Stomach (tissue), 9 donors: Measurements from ENCODE around the gene MAGIX. TPM values are rescaled to one million over a fixed set of nuclear protein-coding genes. Genes with fewer than 3 reads are reported as not detected.

Experiments used
- DNase-seq, 2 donors: peaks; one replicate each; pipeline versions ENCODE4 v3.0.0 to v3.0.0-alpha.2; 2013 to 2019
- H3K27ac ChIP-seq, 5 donors: fragments of 200-600 bp in 4 of 5; sonication (generic) in 4 of 5; one replicate each; pipeline ENCODE4 v1.5.1; 2013 to 2019; ENCODE audit warnings: mild to moderate bottlenecking in 1 of 5, moderate library complexity in 1 of 5
- H3K27me3 ChIP-seq, 3 donors: fragments of 200-600 bp; sonication (generic); one replicate each; pipeline ENCODE4 v1.5.1; 2017 to 2019; ENCODE audit warnings: mixed run types in 1 of 3
- H3K36me3 ChIP-seq, 4 donors: fragments of 200-600 bp; sonication (generic); 1 replicate in 3 of 4; 2 replicates in 1 of 4; pipeline ENCODE4 v1.5.1; 2016 to 2019
- H3K4me1 ChIP-seq, 4 donors: fragments of 200-600 bp; sonication (generic); one replicate each; pipeline ENCODE4 v1.5.1; 2016 to 2019
- H3K4me3 ChIP-seq, 4 donors: fragments of 200-600 bp; sonication (generic) in 3 of 4; one replicate each; pipeline ENCODE4 v1.5.1; 2016 to 2019; ENCODE audit warnings: mild to moderate bottlenecking in 1 of 4
- H3K9me3 ChIP-seq, 4 donors: fragments of 200-600 bp; sonication (generic); one replicate each; pipeline ENCODE4 v1.5.1; 2016 to 2019
- EP300 ChIP-seq: sonication (generic); formaldehyde crosslinking; IDR thresholded peaks from one replicate; pipeline ENCODE4 v1.6.1; 2017; ENCODE audit warnings: antibody characterized with exemption
- POLR2A ChIP-seq, 4 donors: fragments of 450-650 bp; IDR thresholded peaks; one replicate each; pipeline ENCODE4 v1.6.1; 2016; ENCODE audit warnings: antibody characterized with exemption in 4 of 4, control low read depth in 2 of 4, mild to moderate bottlenecking in 1 of 4, moderate library complexity in 1 of 4
- POLR2AphosphoS5 ChIP-seq, 3 donors: sonication (generic); formaldehyde crosslinking; IDR thresholded peaks; one replicate each; pipeline ENCODE4 v1.6.1; 2016; ENCODE audit warnings: antibody characterized with exemption in 3 of 3
- WGBS, 5 donors: extraction: QIAGEN DNeasy Blood & Tissue Kit in 3 of 5; methylation state at CpG; one replicate each; pipeline versions ENCODE4 v1.1.5 to v1.1.7; 2013 to 2018; 5-methylcytosine and 5-hydroxymethylcytosine counted together
- intact Hi-C: fragments of 100-400 bp; cut with DNase I; formaldehyde crosslinking; loops from one replicate; pipeline ENCODE4 v1.15.1; 2023; ENCODE audit warnings: low total_unique reads
- polyA plus RNA-seq, 3 donors: library from polyadenylated mRNA; stranded (reverse); fragments of 200-250 nt; gene quantifications; one replicate each; pipeline ENCODE4 v1.2.3, GENCODE V29; 2013
- total RNA-seq, 5 donors: library from RNA; depleted of rRNA; stranded (reverse); fragments of >200 nt; gene quantifications; one replicate each; pipeline versions ENCODE4 v1.1.0 to v1.2.3, GENCODE V29; 2014 to 2016
- TF ChIP-seq, protein P1 (sequence below), 7 experiments: fragments of 450-650 bp in 4 of 7; fragments of 200-600 bp in 3 of 7; sonication (generic) in 3 of 7; IDR thresholded peaks; one replicate each; pipeline ENCODE4 v1.5.1; 2016 to 2019; ENCODE audit warnings: antibody characterized with exemption in 7 of 7, control low read depth in 2 of 7, mild to moderate bottlenecking in 1 of 7
- donor health status: healthy with polysubstance abuse.
- donor health status: Bipolar disorder and iron deficiency.
- donor health status: healthy.

MAGIX gene
- total and polyA plus RNA-seq, 8 donors, result 4.7 to 43.2 (median 25.2) TPM

DNA sequence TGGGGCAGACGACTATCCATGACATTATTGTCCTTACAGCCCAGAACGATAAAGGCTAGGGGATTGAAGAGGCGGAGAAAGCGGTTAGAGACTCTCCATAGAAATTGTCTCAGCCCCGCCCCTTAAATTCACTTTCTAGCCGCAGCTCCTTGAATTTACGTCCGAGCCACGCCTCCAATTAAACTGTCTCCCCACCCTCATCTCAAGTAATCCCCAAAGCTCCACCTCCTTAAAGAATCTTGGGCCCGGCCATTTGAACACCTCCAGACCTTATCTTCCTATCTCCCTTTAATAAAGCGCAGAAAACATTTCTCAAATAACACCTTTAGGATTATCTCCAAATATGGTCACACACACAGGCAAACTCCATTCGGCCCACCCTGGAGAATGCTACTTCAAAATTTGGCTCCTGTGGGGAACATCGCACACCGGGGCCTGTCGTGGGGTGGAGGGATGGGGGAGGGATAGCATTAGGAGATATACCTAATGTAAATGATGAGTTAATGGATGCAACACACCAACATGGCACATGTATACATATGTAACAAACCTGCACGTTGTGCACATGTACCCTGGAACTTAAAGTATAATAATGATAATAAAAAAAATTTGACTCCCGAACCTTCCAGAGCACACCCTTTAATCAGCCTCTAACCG lies 7.2 kb upstream of the MAGIX start:
- peak; percentile 55 to 87 for DNase-seq
- peak overlapping the region; percentile 74 to 95 (median 94) for H3K27ac ChIP-seq
- 3 to 42% (median 7%) methylated on average over 18 of the region's 18 CpGs for WGBS, 5 donors
- no peaks in the 10 kb centered on the region for H3K27me3 ChIP-seq
- intact Hi-C loops, result no loop called here
- no peak for TF ChIP-seq EP300
- TF ChIP-seq POLR2AphosphoS5 (IDR thresholded peaks at IDR 0.05), result no peak
- TF ChIP-seq POLR2A (IDR thresholded peaks at IDR 0.05), result no peak
- TF ChIP-seq, protein P1, sequence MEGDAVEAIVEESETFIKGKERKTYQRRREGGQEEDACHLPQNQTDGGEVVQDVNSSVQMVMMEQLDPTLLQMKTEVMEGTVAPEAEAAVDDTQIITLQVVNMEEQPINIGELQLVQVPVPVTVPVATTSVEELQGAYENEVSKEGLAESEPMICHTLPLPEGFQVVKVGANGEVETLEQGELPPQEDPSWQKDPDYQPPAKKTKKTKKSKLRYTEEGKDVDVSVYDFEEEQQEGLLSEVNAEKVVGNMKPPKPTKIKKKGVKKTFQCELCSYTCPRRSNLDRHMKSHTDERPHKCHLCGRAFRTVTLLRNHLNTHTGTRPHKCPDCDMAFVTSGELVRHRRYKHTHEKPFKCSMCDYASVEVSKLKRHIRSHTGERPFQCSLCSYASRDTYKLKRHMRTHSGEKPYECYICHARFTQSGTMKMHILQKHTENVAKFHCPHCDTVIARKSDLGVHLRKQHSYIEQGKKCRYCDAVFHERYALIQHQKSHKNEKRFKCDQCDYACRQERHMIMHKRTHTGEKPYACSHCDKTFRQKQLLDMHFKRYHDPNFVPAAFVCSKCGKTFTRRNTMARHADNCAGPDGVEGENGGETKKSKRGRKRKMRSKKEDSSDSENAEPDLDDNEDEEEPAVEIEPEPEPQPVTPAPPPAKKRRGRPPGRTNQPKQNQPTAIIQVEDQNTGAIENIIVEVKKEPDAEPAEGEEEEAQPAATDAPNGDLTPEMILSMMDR (IDR thresholded peaks at IDR 0.05), result no peak
- H3K9me3 ChIP-seq, result peaks cover 0 to 10% (median 0%) of the 10 kb centered on the region in 4 donors
- peaks cover 0 to 7% (median 3%) of the 10 kb centered on the region in 4 donors for H3K4me1 ChIP-seq
- H3K36me3 ChIP-seq, result no peaks in the 10 kb centered on the region
- peak overlapping the region; percentile 41 to 52 (median 43) for H3K4me3 ChIP-seq

DNA sequence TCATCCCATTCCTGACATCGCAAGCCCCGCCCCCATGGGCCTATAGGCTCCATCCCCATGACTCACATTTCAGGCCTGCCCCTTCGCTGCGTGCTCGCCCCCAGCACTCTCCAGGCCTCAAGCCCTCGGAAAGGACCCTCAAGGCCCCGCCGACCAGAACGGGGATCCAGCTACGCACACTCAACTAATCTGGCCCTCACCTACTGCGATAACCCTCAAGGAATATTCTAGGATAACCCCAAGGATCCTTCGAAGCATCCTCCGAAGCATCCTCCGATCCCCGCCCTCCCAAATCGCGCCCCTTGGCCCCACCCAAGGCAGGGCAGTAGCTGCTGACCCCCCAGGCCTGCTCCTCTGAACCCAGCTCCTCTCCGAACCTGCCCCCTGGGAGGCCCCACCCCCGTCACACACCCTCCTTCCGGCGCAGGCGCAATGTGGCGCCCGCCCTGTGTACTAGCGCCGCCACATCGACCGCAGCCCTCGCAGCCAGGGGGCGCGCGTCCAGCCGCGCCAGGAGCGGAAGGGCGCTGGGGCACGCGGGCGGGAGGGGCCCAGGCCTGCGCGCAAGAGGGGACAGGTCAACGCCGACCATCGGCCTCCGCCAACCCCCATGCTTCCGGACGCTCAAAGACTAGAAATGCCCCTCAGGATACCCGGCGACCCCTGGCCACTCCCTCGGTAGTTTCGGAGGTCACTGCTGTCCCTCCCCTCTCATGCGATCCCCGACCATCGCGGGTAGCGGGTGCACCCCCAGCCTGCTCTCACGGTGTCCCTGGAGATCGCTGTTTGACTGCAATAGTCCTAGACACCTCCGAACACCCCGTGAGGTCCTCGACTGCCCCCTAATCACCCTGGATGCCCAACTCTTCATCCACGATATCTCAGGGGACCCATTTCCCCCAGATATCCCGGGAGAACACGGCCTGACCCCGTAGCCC lies 6.4 kb upstream of the MAGIX start:
- intact Hi-C loops, result no loop called here
- WGBS, 5 donors, result 3 to 51% (median 12%) methylated on average over 13 to 65 of the region's 65 CpGs
- peak overlapping the region; percentile 74 to 95 (median 94) for H3K27ac ChIP-seq

GRCh38 chrX:49157194-49157593 lies 5.4 kb upstream of the MAGIX start:
- Histone ChIP-seq H3K36me3 (no peaks in the 10 kb centered on the region), H3K27ac (no peak overlapping the region), H3K9me3 (no peaks in the 10 kb centered on the region), H3K4me3 (no peak overlapping the region), H3K4me1 (peaks cover 0 to 7% (median 3%) of the 10 kb centered on the region in 4 donors), H3K27me3 (no peaks in the 10 kb centered on the region)
- no peak for DNase-seq
- TF ChIP-seq, protein P1 (IDR thresholded peaks at IDR 0.05), result no peak
- no peak for TF ChIP-seq POLR2A (IDR thresholded peaks at IDR 0.05)
- no peak for TF ChIP-seq POLR2AphosphoS5 (IDR thresholded peaks at IDR 0.05)
- no peak for TF ChIP-seq EP300
- intact Hi-C loops, result no loop called here
- WGBS, 5 donors, result 70 to 85% (median 77%) methylated on average over 8 to 24 of the region's 25 CpGs

More for the DNA sequence above, 6.4 kb upstream of the MAGIX start:
- Histone ChIP-seq H3K27me3 (no peaks in the 10 kb centered on the region), H3K4me3 (peak overlapping the region; percentile 41 to 52 (median 43)), H3K36me3 (no peaks in the 10 kb centered on the region), H3K4me1 (peaks cover 0 to 7% (median 3%) of the 10 kb centered on the region in 4 donors), H3K9me3 (peaks cover 0 to 7% (median 0%) of the 10 kb centered on the region in 4 donors)
- TF ChIP-seq, protein P1 (IDR thresholded peaks at IDR 0.05), result peak in 5 of 7 experiments; percentile 44 to 84 (median 64)
- TF ChIP-seq POLR2A (IDR thresholded peaks at IDR 0.05) (no peak), POLR2AphosphoS5 (IDR thresholded peaks at IDR 0.05) (peak; percentile 49 to 81 (median 78)), EP300 (no peak)
- peak; percentile 91 to 95 for DNase-seq

DNA sequence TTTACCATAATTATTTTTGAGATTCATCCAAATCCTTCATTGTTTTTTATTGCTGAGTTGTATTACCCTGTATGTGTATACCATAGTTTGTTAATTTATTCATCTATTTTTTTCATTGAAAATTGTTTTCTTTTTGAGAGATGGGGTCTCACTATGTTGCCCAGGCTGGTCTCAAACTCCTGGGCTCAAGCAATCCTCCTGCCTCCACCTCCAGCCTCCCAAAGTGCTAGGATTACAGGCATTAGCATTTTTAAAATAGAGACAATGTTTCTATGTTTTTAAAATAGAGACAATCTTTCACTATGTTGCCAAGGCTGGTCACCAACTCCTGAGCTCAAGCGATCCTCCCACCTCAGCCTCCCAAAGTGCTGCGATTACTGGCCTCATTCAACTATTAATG lies 1.6 kb upstream of the MAGIX start:
- Histone ChIP-seq H3K4me3 (no peak overlapping the region), H3K27me3 (no peaks in the 10 kb centered on the region), H3K27ac (no peak overlapping the region), H3K36me3 (no peaks in the 10 kb centered on the region), H3K9me3 (no peaks in the 10 kb centered on the region), H3K4me1 (peaks cover under 1 to 20% (median 11%) of the 10 kb centered on the region in 4 donors)
- 91 to 100% (median 100%) methylated on average over 2 of the region's 2 CpGs for WGBS, 5 donors
- DNase-seq, result no peak
- TF ChIP-seq, protein P1 (IDR thresholded peaks at IDR 0.05), result no peak
- TF ChIP-seq EP300, result no peak
- TF ChIP-seq POLR2AphosphoS5 (IDR thresholded peaks at IDR 0.05), result no peak
- TF ChIP-seq POLR2A (IDR thresholded peaks at IDR 0.05), result no peak
- intact Hi-C loops, result no loop called here
